Amygdala (tissue), 56 donors: ENCODE measurements around the gene IMMT.
"Not testable (repeated sequence)": the region's sequence is repeated elsewhere in the genome, so short reads cannot be mapped to it uniquely, and the experiment has no call there.

Source experiments
- DNase-seq, 56 donors: peaks; one replicate each; lab custom pipeline; 2025; lab: John Stamatoyannopoulos, UW

The IMMT gene

GRCh38 chr2:86202702-86203101 is 7.4 kb upstream of the IMMT start:
- no peak for DNase-seq

DNA sequence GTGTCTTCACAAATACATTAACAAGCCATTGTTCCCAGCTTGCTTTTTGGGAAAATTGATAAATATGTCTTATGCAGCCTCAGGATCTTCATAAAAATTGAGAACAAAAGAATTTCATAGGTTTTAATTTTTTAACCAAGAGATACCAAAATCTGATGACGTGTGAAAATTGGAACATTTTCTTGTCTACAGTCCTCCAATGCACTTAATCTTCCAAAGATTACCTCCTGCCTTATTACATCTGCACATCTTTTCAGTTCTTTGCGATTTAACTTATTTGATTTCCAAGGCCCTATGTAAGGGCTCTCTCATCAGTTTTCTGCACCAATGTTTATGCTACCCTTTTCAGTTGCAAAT is 7.1 kb upstream of the IMMT start:
- DNase-seq, result no peak

DNA sequence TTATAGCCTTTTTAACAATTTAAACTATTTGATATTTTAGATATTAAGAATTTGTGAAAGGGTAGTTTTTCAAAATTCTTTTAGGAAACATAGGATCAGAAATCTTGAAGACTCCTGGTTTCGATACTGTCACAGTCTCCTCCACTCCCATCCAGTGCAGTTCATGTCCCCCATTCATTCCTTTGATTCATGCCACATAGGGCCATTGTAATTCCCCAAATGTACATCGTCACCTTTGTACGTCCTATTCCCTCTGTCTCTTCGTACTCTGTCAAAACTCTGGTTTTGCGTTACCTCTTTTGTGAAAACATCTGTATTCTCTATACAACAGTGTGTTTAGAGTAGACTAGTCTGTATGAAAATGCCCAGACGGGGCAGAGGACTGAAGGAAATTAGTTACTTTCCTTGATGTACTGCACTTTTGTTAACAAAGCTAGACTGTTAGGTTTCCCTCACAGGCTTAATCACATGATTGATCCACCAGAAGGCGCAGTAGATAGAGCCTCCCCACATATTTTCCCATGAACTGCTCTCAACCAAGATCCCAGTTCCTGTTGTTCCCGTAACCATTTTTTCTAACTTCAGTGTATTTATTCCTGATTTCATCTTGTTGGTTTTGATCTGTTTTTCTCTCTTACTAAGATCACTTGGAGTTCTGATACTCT is 6.5 kb upstream of the IMMT start:
- peak in 2 of 56 donors; percentile 9 to 20 for DNase-seq

DNA sequence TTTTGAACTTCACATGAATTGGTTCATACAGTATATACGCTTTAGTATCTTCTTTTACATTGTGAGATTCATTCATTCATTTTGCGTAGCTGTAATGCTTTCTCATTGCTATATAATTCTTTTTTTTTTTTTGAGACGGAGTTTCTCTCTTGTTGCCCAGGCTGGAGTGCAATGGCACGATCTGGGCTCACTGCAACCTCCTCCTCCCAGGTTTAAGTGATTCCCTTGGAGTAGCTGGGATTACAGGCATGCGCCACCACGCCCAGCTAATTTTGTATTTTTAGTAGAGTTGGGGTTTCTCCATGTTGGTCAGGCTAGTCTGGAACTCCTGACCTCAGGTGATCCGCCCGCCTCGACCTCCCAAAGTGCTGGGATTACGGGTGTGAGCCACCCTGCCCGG is 5.3 kb upstream of the IMMT start:
- DNase-seq, result not testable (repeated sequence)

GRCh38 chr2:86199834-86200177 is 4.5 kb upstream of the IMMT start:
- no peak for DNase-seq

- DNase-seq, result no peak
These were observed 636 bp upstream of the IMMT start for GRCh38 chr2:86195808-86196387.

DNA sequence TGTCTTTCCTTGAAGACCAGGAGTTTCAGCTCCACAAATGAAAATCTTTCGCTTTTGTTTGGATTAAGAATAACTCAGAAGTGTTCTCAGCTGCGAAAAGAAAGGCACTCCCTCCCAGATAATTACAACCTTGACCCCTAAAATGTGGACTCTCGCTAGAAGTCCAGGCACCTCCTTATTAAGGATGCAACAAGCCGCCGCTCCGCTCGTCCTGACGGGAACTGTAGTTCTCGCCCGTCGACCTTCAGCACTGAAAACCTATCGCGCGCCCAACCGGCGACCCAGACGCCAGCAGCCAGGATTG is 559 bp downstream of the IMMT start:
- peak in 16 of 56 donors; percentile 78 to 95 (median 93) for DNase-seq

GRCh38 chr2:86193901-86194567 is 1.2 kb downstream of the IMMT start:
- DNase-seq, result no peak

- no peak for DNase-seq
These were observed 5.4 kb downstream of the IMMT start for GRCh38 chr2:86189782-86190416.

DNA sequence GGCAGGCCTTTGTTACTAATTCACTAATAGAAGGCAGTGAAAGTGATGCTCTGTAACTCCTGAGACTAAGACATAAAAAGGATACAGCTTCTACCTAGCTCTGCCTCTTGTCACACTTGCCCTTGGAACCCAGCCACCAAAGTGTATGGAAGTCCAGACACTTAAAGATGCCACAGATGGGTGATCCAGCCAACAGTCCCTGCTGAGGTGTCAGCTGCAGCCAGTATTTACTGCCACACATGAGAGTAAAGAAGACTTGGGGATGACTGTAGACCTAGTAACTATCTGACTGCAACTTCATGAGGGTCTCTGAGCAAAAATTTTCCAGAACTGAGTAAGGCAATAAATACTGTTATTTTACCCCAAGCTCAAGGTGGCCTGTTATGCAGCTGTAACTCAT is 8.8 kb downstream of the IMMT start:
- no peak for DNase-seq

DNA sequence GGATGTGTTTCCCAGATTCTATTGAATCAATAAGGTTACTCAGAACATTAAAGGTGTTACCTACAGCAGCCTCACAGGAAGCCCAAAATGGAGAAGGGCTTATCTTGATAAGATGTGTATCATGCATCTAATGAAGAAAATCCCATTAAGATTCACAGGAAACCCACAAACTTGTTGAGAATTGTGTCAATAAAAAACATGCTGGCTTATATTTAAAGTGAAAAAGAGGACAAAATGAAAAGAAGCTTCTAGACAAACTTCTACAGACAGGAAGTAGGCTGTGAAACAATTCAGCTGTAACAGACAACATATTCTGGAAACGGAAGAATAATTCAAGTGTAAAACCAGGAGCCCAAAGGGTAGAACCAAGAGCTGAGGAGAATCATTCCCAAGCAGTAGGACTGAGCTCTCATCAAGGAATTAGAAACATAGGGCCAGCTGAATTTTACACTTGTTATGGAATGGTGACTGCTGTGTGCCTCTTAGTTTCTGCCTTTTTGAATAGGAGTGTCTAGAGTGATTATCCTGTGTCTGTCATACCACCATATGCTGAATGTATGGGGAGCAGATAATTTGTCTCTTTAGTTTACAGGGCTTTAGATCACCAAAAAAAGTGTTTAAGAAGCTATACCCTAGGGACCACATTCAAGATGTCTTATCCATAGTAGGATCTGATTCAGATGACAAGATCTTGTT is 9.6 kb downstream of the IMMT start:
- no peak for DNase-seq

DNA sequence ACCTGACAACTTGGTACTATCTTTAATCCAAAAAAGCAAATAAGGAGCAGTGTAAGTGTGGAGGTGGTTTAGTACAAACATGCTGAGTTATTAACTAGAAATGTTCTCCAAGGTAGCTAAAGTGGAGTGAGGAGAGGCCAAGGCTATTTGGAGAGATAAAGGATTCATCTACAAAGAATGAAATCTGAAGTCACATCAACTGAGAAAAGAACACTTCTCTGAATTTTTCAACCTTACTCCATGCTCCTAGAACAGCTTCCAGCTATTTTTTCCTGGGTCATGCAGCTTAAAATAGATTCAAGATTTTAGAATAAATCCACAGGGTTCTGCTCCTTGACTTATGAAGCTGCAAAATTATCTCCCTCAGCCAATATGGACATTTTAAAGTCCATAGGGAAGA is 18.7 kb downstream of the IMMT start:
- DNase-seq, result no peak

- no peak for DNase-seq
These were observed 19.4 kb downstream of the IMMT start for GRCh38 chr2:86175828-86176227.

DNA sequence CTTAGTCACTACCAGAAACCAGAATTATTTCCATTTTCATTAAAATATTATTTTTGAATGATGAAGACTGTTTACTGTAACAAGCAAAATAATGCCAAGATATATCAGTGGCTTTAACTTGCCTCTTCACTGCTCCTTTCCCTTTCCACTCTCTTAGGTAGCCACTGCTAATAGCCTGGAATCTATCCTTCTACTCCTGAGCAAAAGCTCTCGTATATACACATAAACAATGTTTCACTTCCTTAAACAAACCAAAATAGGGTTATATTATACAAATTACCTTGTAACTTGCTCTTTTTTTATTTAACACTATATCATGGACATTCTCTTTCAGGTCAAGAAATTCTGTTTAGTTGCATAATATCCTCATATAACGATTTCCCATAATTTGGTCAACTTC is 20.8 kb downstream of the IMMT start:
- DNase-seq, result no peak

GRCh38 chr2:86172610-86173009 is 22.7 kb downstream of the IMMT start:
- DNase-seq, result no peak

GRCh38 chr2:86171295-86171694 is 24.0 kb downstream of the IMMT start:
- DNase-seq, result no peak

- DNase-seq, result no peak
These were observed 24.8 kb downstream of the IMMT start for GRCh38 chr2:86170449-86170848.

GRCh38 chr2:86160156-86160952 is 34.9 kb downstream of the IMMT start:
- DNase-seq, result no peak

- no peak for DNase-seq
These were observed 37.0 kb downstream of the IMMT start for GRCh38 chr2:86158286-86158685.

GRCh38 chr2:86157009-86157556 is 38.2 kb downstream of the IMMT start:
- DNase-seq, result no peak
